HCT116 (cell line): ENCODE results near the gene F2R.

Experiments
- JUND ChIP-seq: IDR thresholded peaks from 2 replicates; pipeline ENCODE4 v1.6.1; 2012
- POLR2A ChIP-seq: IDR thresholded peaks from 2 replicates; pipeline ENCODE4 v1.7.0; 2011; ENCODE audit warnings: borderline replicate concordance; ENCODE audit not compliant: insufficient read depth, insufficient read length; ENCODE audit errors: extremely low read depth
- POLR2AphosphoS5 ChIP-seq: IDR thresholded peaks from 2 replicates; pipeline ENCODE4 v1.6.1; 2011; ENCODE audit warnings: mild to moderate bottlenecking, low read depth, low read length, moderate library complexity
- YY1 ChIP-seq: IDR thresholded peaks from 2 replicates; pipeline ENCODE4 v1.6.1; 2011; ENCODE audit warnings: low read length, low read depth, moderate library complexity, mild to moderate bottlenecking; ENCODE audit not compliant: insufficient replicate concordance; ENCODE audit errors: extremely low read depth
- TF ChIP-seq, protein P1 (sequence below), 3 experiments: fragments of 200-600 bp in 1 of 3; sonication (generic) in 1 of 3; IDR thresholded peaks in 2 of 3; conservative IDR thresholded peaks in 1 of 3; 2 replicates each; pipeline ENCODE4 v1.5.1; 2012 to 2017; ENCODE audit warnings: low read depth in 2 of 3, low read length in 2 of 3, antibody characterized with exemption in 1 of 3, borderline replicate concordance in 1 of 3, control low read depth in 1 of 3, mild to moderate bottlenecking in 1 of 3, mixed read lengths in 1 of 3, mixed run types in 1 of 3, moderate library complexity in 1 of 3; ENCODE audit not compliant: insufficient read depth in 1 of 3
- TF ChIP-seq, protein P2 (sequence below): IDR thresholded peaks from 2 replicates; pipeline ENCODE4 v1.6.1; 2012; ENCODE audit warnings: low read depth
- TF ChIP-seq, protein P3 (sequence below): IDR thresholded peaks from 2 replicates; pipeline ENCODE4 v1.6.1; 2012

DNA sequence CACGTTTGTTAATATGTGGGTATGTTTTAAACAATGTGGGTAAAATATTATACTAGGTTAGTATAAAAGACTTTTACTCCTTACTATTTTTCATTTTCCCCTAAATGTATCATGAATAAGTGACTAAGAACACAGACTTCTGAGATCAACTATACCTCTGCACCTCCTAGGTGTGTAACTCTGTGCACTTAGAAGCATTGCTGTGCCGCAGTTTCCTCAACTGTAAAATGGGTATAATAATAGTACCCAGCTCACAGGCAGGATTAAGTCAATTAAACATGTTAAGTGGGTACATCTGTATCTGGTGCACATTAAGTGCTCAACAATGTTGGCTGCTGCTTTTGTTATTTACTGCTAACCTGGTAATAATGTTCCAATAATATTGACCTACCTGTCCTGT lies 21.6 kb upstream of the F2R start:
- TF ChIP-seq YY1, result no peak
- TF ChIP-seq, protein P1, sequence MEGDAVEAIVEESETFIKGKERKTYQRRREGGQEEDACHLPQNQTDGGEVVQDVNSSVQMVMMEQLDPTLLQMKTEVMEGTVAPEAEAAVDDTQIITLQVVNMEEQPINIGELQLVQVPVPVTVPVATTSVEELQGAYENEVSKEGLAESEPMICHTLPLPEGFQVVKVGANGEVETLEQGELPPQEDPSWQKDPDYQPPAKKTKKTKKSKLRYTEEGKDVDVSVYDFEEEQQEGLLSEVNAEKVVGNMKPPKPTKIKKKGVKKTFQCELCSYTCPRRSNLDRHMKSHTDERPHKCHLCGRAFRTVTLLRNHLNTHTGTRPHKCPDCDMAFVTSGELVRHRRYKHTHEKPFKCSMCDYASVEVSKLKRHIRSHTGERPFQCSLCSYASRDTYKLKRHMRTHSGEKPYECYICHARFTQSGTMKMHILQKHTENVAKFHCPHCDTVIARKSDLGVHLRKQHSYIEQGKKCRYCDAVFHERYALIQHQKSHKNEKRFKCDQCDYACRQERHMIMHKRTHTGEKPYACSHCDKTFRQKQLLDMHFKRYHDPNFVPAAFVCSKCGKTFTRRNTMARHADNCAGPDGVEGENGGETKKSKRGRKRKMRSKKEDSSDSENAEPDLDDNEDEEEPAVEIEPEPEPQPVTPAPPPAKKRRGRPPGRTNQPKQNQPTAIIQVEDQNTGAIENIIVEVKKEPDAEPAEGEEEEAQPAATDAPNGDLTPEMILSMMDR (IDR thresholded peaks at IDR 0.05 in 2 of 3, conservative IDR thresholded peaks at IDR 0.05 in 1 of 3; ENCODE audit: borderline replicate concordance in 1 of 3, insufficient read depth in 1 of 3, low read depth in 2 of 3, low read length in 2 of 3), result no peak
- TF ChIP-seq POLR2AphosphoS5, result no peak
- TF ChIP-seq, protein P2, sequence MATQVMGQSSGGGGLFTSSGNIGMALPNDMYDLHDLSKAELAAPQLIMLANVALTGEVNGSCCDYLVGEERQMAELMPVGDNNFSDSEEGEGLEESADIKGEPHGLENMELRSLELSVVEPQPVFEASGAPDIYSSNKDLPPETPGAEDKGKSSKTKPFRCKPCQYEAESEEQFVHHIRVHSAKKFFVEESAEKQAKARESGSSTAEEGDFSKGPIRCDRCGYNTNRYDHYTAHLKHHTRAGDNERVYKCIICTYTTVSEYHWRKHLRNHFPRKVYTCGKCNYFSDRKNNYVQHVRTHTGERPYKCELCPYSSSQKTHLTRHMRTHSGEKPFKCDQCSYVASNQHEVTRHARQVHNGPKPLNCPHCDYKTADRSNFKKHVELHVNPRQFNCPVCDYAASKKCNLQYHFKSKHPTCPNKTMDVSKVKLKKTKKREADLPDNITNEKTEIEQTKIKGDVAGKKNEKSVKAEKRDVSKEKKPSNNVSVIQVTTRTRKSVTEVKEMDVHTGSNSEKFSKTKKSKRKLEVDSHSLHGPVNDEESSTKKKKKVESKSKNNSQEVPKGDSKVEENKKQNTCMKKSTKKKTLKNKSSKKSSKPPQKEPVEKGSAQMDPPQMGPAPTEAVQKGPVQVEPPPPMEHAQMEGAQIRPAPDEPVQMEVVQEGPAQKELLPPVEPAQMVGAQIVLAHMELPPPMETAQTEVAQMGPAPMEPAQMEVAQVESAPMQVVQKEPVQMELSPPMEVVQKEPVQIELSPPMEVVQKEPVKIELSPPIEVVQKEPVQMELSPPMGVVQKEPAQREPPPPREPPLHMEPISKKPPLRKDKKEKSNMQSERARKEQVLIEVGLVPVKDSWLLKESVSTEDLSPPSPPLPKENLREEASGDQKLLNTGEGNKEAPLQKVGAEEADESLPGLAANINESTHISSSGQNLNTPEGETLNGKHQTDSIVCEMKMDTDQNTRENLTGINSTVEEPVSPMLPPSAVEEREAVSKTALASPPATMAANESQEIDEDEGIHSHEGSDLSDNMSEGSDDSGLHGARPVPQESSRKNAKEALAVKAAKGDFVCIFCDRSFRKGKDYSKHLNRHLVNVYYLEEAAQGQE, result no peak
- TF ChIP-seq, protein P3, sequence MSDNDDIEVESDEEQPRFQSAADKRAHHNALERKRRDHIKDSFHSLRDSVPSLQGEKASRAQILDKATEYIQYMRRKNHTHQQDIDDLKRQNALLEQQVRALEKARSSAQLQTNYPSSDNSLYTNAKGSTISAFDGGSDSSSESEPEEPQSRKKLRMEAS, result no peak
- TF ChIP-seq POLR2A, result no peak
- TF ChIP-seq JUND, result no peak
